ENCODE results near the gene BRD3OS.

DNA sequence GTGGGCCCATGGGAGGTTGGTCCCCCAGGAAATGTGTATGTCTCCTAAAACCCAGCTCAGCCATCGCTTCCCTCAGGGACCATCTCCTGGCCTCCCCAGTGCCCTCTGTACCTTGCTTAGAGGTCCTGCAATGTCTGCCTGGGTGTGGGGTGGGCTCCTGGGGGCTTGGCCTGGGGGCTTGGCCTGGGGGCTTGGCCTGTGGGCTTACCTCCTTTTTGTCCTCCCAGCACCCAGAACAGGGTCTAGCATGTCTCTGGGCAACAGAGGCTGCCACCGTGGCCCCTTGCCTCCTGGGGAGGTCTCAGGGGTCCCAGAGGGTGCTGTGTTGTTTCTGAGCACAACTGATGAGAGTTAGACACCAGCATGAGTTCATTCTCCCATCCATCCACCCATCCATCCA, 22.5 kb upstream of the BRD3OS start:
- TF ChIP-seq, protein P1, sequence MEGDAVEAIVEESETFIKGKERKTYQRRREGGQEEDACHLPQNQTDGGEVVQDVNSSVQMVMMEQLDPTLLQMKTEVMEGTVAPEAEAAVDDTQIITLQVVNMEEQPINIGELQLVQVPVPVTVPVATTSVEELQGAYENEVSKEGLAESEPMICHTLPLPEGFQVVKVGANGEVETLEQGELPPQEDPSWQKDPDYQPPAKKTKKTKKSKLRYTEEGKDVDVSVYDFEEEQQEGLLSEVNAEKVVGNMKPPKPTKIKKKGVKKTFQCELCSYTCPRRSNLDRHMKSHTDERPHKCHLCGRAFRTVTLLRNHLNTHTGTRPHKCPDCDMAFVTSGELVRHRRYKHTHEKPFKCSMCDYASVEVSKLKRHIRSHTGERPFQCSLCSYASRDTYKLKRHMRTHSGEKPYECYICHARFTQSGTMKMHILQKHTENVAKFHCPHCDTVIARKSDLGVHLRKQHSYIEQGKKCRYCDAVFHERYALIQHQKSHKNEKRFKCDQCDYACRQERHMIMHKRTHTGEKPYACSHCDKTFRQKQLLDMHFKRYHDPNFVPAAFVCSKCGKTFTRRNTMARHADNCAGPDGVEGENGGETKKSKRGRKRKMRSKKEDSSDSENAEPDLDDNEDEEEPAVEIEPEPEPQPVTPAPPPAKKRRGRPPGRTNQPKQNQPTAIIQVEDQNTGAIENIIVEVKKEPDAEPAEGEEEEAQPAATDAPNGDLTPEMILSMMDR (IDR thresholded peaks at IDR 0.05), result no peak
- TF ChIP-seq POLR2A (IDR thresholded peaks at IDR 0.05), result no peak
- no peak for TF ChIP-seq EP300 (IDR thresholded peaks at IDR 0.05)

Measured in ovary (tissue), 3 donors.